Measurements from ENCODE around the gene TRABD2B. TPM values are rescaled to one million over a fixed set of nuclear protein-coding genes. Genes with fewer than 3 reads are reported as not detected.
A peak's percentile ranks its signal among the peaks of the same experiment; 100 is the strongest.

The TRABD2B gene
- total and polyA plus RNA-seq, 2 experiments from 2014 or later = 1.6 to 2.0 TPM

DNA sequence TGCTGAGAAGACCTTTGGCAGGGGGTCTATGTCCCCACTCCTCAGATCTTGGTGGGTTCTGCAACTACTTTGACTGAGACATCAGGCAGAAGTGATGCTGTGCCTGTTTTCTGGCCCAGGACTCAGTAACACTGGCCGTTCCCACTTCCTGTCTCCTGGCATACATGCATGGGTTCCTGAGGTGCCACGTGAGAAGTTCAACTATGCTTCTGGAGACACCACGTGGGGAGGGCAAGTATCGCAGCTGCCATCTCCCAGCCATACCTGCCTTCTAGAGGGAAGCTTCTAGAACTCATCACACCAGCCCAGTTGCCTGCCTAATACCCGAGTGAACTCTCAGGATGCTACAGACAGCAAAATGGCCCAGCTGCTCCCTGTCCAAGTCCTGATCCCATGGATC is 65.8 kb downstream of the TRABD2B start:
- no peak overlapping the region for H3K27ac ChIP-seq (ENCODE audit: low read depth)
- TF ChIP-seq, protein P1, sequence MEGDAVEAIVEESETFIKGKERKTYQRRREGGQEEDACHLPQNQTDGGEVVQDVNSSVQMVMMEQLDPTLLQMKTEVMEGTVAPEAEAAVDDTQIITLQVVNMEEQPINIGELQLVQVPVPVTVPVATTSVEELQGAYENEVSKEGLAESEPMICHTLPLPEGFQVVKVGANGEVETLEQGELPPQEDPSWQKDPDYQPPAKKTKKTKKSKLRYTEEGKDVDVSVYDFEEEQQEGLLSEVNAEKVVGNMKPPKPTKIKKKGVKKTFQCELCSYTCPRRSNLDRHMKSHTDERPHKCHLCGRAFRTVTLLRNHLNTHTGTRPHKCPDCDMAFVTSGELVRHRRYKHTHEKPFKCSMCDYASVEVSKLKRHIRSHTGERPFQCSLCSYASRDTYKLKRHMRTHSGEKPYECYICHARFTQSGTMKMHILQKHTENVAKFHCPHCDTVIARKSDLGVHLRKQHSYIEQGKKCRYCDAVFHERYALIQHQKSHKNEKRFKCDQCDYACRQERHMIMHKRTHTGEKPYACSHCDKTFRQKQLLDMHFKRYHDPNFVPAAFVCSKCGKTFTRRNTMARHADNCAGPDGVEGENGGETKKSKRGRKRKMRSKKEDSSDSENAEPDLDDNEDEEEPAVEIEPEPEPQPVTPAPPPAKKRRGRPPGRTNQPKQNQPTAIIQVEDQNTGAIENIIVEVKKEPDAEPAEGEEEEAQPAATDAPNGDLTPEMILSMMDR (conservative IDR thresholded peaks at IDR 0.05; ENCODE audit: low read depth in 2 of 2) = peak; percentile 13 to 46; a peak in 3 of 4 replicates
- TF ChIP-seq ZNF114 (CRISPR knock-in tag; IDR thresholded peaks at IDR 0.05) (no peak), STAT1 (IDR thresholded peaks at IDR 0.05; ENCODE audit: unreplicated experiment) (no peak)
- TF ChIP-seq, protein P2, sequence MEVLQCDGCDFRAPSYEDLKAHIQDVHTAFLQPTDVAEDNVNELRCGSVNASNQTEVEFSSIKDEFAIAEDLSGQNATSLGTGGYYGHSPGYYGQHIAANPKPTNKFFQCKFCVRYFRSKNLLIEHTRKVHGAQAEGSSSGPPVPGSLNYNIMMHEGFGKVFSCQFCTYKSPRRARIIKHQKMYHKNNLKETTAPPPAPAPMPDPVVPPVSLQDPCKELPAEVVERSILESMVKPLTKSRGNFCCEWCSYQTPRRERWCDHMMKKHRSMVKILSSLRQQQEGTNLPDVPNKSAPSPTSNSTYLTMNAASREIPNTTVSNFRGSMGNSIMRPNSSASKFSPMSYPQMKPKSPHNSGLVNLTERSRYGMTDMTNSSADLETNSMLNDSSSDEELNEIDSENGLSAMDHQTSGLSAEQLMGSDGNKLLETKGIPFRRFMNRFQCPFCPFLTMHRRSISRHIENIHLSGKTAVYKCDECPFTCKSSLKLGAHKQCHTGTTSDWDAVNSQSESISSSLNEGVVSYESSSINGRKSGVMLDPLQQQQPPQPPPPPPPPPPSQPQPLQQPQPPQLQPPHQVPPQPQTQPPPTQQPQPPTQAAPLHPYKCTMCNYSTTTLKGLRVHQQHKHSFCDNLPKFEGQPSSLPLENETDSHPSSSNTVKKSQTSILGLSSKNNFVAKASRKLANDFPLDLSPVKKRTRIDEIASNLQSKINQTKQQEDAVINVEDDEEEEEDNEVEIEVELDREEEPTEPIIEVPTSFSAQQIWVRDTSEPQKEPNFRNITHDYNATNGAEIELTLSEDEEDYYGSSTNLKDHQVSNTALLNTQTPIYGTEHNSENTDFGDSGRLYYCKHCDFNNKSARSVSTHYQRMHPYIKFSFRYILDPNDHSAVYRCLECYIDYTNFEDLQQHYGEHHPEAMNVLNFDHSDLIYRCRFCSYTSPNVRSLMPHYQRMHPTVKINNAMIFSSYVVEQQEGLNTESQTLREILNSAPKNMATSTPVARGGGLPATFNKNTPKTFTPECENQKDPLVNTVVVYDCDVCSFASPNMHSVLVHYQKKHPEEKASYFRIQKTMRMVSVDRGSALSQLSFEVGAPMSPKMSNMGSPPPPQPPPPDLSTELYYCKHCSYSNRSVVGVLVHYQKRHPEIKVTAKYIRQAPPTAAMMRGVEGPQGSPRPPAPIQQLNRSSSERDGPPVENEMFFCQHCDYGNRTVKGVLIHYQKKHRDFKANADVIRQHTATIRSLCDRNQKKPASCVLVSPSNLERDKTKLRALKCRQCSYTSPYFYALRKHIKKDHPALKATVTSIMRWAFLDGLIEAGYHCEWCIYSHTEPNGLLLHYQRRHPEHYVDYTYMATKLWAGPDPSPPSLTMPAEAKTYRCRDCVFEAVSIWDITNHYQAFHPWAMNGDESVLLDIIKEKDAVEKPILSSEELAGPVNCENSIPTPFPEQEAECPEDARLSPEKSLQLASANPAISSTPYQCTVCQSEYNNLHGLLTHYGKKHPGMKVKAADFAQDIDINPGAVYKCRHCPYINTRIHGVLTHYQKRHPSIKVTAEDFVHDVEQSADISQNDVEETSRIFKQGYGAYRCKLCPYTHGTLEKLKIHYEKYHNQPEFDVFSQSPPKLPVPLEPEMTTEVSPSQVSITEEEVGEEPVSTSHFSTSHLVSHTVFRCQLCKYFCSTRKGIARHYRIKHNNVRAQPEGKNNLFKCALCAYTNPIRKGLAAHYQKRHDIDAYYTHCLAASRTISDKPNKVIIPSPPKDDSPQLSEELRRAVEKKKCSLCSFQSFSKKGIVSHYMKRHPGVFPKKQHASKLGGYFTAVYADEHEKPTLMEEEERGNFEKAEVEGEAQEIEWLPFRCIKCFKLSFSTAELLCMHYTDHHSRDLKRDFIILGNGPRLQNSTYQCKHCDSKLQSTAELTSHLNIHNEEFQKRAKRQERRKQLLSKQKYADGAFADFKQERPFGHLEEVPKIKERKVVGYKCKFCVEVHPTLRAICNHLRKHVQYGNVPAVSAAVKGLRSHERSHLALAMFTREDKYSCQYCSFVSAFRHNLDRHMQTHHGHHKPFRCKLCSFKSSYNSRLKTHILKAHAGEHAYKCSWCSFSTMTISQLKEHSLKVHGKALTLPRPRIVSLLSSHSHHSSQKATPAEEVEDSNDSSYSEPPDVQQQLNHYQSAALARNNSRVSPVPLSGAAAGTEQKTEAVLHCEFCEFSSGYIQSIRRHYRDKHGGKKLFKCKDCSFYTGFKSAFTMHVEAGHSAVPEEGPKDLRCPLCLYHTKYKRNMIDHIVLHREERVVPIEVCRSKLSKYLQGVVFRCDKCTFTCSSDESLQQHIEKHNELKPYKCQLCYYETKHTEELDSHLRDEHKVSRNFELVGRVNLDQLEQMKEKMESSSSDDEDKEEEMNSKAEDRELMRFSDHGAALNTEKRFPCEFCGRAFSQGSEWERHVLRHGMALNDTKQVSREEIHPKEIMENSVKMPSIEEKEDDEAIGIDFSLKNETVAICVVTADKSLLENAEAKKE (CRISPR knock-in tag; IDR thresholded peaks at IDR 0.05) = no peak
- no peaks in the 10 kb centered on the region for H3K27me3 ChIP-seq (ENCODE audit: insufficient read depth)
- H3K36me3 Mint-ChIP-seq (ENCODE audit: low read depth) = no peaks in the 10 kb centered on the region; the same call in 2 of the 3 replicates
- 0 out of 2 replicates have a peak, but pooled peaks cover 10% of the 10 kb centered on the region for H3K4me1 ChIP-seq (ENCODE audit: insufficient read depth)
- H3K36me3 ChIP-seq (ENCODE audit: insufficient read depth) = no peaks in the 10 kb centered on the region
- no peaks in the 10 kb centered on the region for H3K9me3 Mint-ChIP-seq
- H3K4me1 Mint-ChIP-seq = peaks cover 16% of the 10 kb centered on the region
- peak; percentile 27 for DNase-seq (ENCODE audit: low spot score)
- peaks cover 4% of the 10 kb centered on the region; the same call in 1 of the 2 replicates for H4K20me1 ChIP-seq (replicated peaks; ENCODE audit: insufficient read depth)
- no peak overlapping the region for H3K27ac Mint-ChIP-seq
- H3K4me3 Mint-ChIP-seq = no peak overlapping the region
- H3K4me3 ChIP-seq = no peak overlapping the region
- peaks cover 5% of the 10 kb centered on the region; the same call in 1 of the 2 replicates for H3K9me2 ChIP-seq (ENCODE audit: insufficient read depth)
- no peak overlapping the region for H2AFZ ChIP-seq
- H3K79me2 ChIP-seq (replicated peaks; ENCODE audit: insufficient read depth) = no peaks in the 10 kb centered on the region
- ATAC-seq = no peak
- no peaks in the 10 kb centered on the region for H3F3A ChIP-seq (replicated peaks; ENCODE audit: low read depth)
- no peak overlapping the region for H3K4me2 ChIP-seq
- H3K27me3 Mint-ChIP-seq (ENCODE audit: insufficient read depth, low read depth, poor library complexity) = peaks cover 1% of the 10 kb centered on the region
